Osteoblast (primary cell): ENCODE results near the gene RBKS. TPM values are rescaled to one million over a fixed set of nuclear protein-coding genes. Genes with fewer than 3 reads are reported as not detected.

Experiments used
- DNase-seq: peaks from one replicate; pipeline ENCODE4 v3.0.0; 2011; ENCODE audit warnings: low spot score, mixed read lengths; ENCODE audit not compliant: insufficient read length; ENCODE audit errors: missing footprints
- H2AFZ ChIP-seq: 2 replicates; pipeline ENCODE4 v1.6.0; 2011; ENCODE audit warnings: mild to moderate bottlenecking, low read length
- H3K27ac ChIP-seq: 2 replicates; pipeline ENCODE4 v1.5.1; 2011; ENCODE audit warnings: mild to moderate bottlenecking, low read depth, low read length, moderate library complexity
- H3K27me3 ChIP-seq: 2 replicates; pipeline ENCODE4 v1.6.0; 2012; ENCODE audit warnings: mild to moderate bottlenecking, control low read depth, inconsistent platforms, low read length, moderate library complexity; ENCODE audit not compliant: insufficient read depth
- H3K36me3 ChIP-seq: 2 replicates; pipeline ENCODE4 v1.5.1; 2011; ENCODE audit warnings: mild to moderate bottlenecking, low read length, control low read depth, moderate library complexity; ENCODE audit not compliant: insufficient read depth
- H3K4me1 ChIP-seq: 2 replicates; pipeline ENCODE4 v1.5.1; 2011; ENCODE audit warnings: mild to moderate bottlenecking, low read length, control low read depth, moderate library complexity; ENCODE audit not compliant: insufficient read depth
- H3K4me2 ChIP-seq: 2 replicates; pipeline ENCODE4 v1.6.0; 2011; ENCODE audit warnings: mild to moderate bottlenecking, low read length; ENCODE audit not compliant: insufficient read depth
- H3K4me3 ChIP-seq: fragments of 200-600 bp; sonication (generic); 3 replicates; pipeline ENCODE4 v1.5.1; 2012; ENCODE audit warnings: mild to moderate bottlenecking, low read length, inconsistent platforms; ENCODE audit not compliant: insufficient read depth
- H3K79me2 ChIP-seq: 2 replicates; pipeline ENCODE4 v1.6.0; 2012; ENCODE audit warnings: mild to moderate bottlenecking, low read length, control low read depth, inconsistent platforms; ENCODE audit not compliant: insufficient read depth
- H3K9me3 ChIP-seq: 2 replicates; pipeline ENCODE4 v1.5.1; 2011; ENCODE audit warnings: low read depth, low read length, control low read depth
- H4K20me1 ChIP-seq: 2 replicates; pipeline ENCODE4 v1.6.0; 2012; ENCODE audit warnings: mild to moderate bottlenecking, low read length, control low read depth; ENCODE audit not compliant: insufficient read depth
- total RNA-seq: library from RNA; depleted of rRNA; stranded (reverse); fragments of >200 nt; gene quantifications from 2 replicates; pipeline ENCODE4 v1.2.3, GENCODE V29; 2012
- TF ChIP-seq, protein P1 (sequence below): IDR thresholded peaks from 2 replicates; pipeline ENCODE4 v1.5.1; 2011; ENCODE audit warnings: mild to moderate bottlenecking, low read depth, low read length, moderate library complexity; ENCODE audit errors: extremely low read depth

The RBKS gene
- total RNA-seq, 1 donor: 1.1 TPM

DNA sequence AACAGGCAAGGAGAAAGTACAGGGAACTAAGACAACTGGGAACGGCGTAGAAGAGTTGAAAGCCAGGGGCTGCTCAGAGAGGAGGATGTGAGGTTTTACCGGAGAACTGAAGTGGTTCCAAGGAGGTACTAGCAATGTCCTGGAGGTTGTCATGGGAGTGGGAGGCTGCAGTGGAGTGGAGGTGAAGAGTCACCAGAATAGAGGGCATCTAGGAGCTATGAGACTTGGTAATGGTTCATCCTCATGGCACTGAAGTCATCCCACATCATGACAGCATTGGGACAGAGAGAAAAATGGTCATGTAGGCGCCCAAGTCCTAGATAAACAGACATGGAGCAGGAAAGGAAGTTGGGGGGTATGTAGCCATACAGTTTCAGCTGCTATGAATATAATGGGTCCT, 92.3 kb downstream of the RBKS start:
- no peaks in the 10 kb centered on the region for H3K9me3 ChIP-seq
- H2AFZ ChIP-seq: no peak overlapping the region
- peak overlapping the region; percentile 98 for H3K27ac ChIP-seq
- peaks cover 7% of the 10 kb centered on the region for H3K79me2 ChIP-seq
- TF ChIP-seq, protein P1, sequence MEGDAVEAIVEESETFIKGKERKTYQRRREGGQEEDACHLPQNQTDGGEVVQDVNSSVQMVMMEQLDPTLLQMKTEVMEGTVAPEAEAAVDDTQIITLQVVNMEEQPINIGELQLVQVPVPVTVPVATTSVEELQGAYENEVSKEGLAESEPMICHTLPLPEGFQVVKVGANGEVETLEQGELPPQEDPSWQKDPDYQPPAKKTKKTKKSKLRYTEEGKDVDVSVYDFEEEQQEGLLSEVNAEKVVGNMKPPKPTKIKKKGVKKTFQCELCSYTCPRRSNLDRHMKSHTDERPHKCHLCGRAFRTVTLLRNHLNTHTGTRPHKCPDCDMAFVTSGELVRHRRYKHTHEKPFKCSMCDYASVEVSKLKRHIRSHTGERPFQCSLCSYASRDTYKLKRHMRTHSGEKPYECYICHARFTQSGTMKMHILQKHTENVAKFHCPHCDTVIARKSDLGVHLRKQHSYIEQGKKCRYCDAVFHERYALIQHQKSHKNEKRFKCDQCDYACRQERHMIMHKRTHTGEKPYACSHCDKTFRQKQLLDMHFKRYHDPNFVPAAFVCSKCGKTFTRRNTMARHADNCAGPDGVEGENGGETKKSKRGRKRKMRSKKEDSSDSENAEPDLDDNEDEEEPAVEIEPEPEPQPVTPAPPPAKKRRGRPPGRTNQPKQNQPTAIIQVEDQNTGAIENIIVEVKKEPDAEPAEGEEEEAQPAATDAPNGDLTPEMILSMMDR: no peak
- no peaks in the 10 kb centered on the region for H4K20me1 ChIP-seq
- no peak overlapping the region for H3K4me3 ChIP-seq
- H3K27me3 ChIP-seq: no peaks in the 10 kb centered on the region
- peaks cover 67% of the 10 kb centered on the region for H3K4me1 ChIP-seq
- DNase-seq: no peak
- no peaks in the 10 kb centered on the region for H3K36me3 ChIP-seq
- no peak overlapping the region for H3K4me2 ChIP-seq

- H3K36me3 ChIP-seq: no peaks in the 10 kb centered on the region
- H3K27ac ChIP-seq: peak overlapping the region; percentile 98
- TF ChIP-seq, protein P1: no peak
- no peaks in the 10 kb centered on the region for H3K9me3 ChIP-seq
- peaks cover 6% of the 10 kb centered on the region for H3K79me2 ChIP-seq
- no peak overlapping the region for H3K4me3 ChIP-seq
- no peak for DNase-seq
- H3K4me2 ChIP-seq: peak overlapping the region; percentile 4
- peaks cover 72% of the 10 kb centered on the region for H3K4me1 ChIP-seq
- no peak overlapping the region for H2AFZ ChIP-seq
- H3K27me3 ChIP-seq: no peaks in the 10 kb centered on the region
- H4K20me1 ChIP-seq: no peaks in the 10 kb centered on the region
Measured at GRCh38 chr2:27796791-27797765, 93.1 kb downstream of the RBKS start.

DNA sequence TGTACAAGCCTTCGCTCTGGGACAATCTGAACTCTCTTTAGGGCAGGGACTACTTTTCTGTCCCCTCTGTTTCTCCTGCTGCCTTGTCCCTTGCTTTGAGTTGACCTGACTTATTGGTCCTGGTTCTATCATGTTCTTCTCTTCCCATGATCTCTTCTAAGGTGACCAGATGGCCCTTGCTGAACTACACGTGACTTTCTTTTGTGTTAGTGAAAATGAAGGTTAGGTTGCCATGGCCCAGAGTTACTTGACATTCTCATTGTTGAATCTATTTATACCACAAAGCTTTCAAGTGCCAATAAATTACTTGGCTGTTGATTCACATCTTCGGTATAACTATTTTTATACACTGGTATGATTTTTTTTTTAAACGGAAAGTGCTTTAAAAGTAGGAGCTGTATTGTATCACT, 94.3 kb downstream of the RBKS start:
- Histone ChIP-seq H3K27ac (peak overlapping the region; percentile 98), H3K79me2 (peaks cover 1% of the 10 kb centered on the region), H3K4me3 (no peak overlapping the region), H4K20me1 (no peaks in the 10 kb centered on the region), H2AFZ (peak overlapping the region; percentile 2), H3K36me3 (no peaks in the 10 kb centered on the region), H3K27me3 (no peaks in the 10 kb centered on the region), H3K4me1 (peaks cover 68% of the 10 kb centered on the region), H3K4me2 (peak overlapping the region; percentile 1), H3K9me3 (no peaks in the 10 kb centered on the region)
- peak; percentile 41 for DNase-seq
- TF ChIP-seq, protein P1: no peak

GRCh38 chr2:27795093-27795834, 94.9 kb downstream of the RBKS start:
- H3K27me3 ChIP-seq: no peaks in the 10 kb centered on the region
- no peaks in the 10 kb centered on the region for H4K20me1 ChIP-seq
- peak overlapping the region; percentile 98 for H3K27ac ChIP-seq
- H3K36me3 ChIP-seq: no peaks in the 10 kb centered on the region
- TF ChIP-seq, protein P1: no peak
- no peaks in the 10 kb centered on the region for H3K79me2 ChIP-seq
- no peaks in the 10 kb centered on the region for H3K9me3 ChIP-seq
- peak overlapping the region; percentile 1 for H3K4me2 ChIP-seq
- H2AFZ ChIP-seq: no peak overlapping the region
- H3K4me1 ChIP-seq: peaks cover 62% of the 10 kb centered on the region
- H3K4me3 ChIP-seq: no peak overlapping the region
- DNase-seq: no peak
